Measurements from ENCODE around the gene RSPH1.

RSPH1 gene

GRCh38 chr21:42486072-42486471, 10.0 kb downstream of the RSPH1 start:
- TF ChIP-seq CTCF (IDR thresholded peaks at IDR 0.05; ENCODE audit: low read depth, low read length, poor library complexity, severe bottlenecking) (no peak), EZH2phosphoT487 (IDR thresholded peaks at IDR 0.05; ENCODE audit: borderline replicate concordance, low read length) (no peak)
- no peaks in the 10 kb centered on the region for H3K27me3 ChIP-seq (ENCODE audit: control insufficient read depth, low read length)

GRCh38 chr21:42484966-42485365, 11.1 kb downstream of the RSPH1 start:
- Histone ChIP-seq H3K36me3 (ENCODE audit: control insufficient read depth, low read length) (no peaks in the 10 kb centered on the region), H3K27me3 (ENCODE audit: control insufficient read depth, low read length) (no peaks in the 10 kb centered on the region), H3K4me2 (ENCODE audit: low read length) (no peak overlapping the region), H4K20me1 (ENCODE audit: control insufficient read depth, insufficient read depth, low read depth, low read length) (no peaks in the 10 kb centered on the region), H3K9me3 (ENCODE audit: control insufficient read depth, insufficient read depth, low read length) (no peaks in the 10 kb centered on the region), H3K4me3 (ENCODE audit: low read length) (no peak overlapping the region), H3F3A (ENCODE audit: control insufficient read depth, insufficient read depth) (no peaks in the 10 kb centered on the region), H3K79me2 (ENCODE audit: control insufficient read depth, low read length) (no peaks in the 10 kb centered on the region), H3K9me2 (replicated peaks; ENCODE audit: control insufficient read depth, low read length) (no peaks in the 10 kb centered on the region), H3K27ac (ENCODE audit: low read depth, low read length) (no peak overlapping the region), H3K4me1 (ENCODE audit: control insufficient read depth, low read length) (no peaks in the 10 kb centered on the region)
- TF ChIP-seq CTCF (IDR thresholded peaks at IDR 0.05; ENCODE audit: low read depth, low read length, poor library complexity, severe bottlenecking) (no peak), EZH2phosphoT487 (IDR thresholded peaks at IDR 0.05; ENCODE audit: borderline replicate concordance, low read length) (no peak)

More at GRCh38 chr21:42486072-42486471, 10.0 kb downstream of the RSPH1 start:
- Histone ChIP-seq H3K4me1 (ENCODE audit: control insufficient read depth, low read length) (peaks cover 6% of the 10 kb centered on the region), H3K4me2 (ENCODE audit: low read length) (no peak overlapping the region), H3K9me3 (ENCODE audit: control insufficient read depth, insufficient read depth, low read length) (no peaks in the 10 kb centered on the region), H4K20me1 (ENCODE audit: control insufficient read depth, insufficient read depth, low read depth, low read length) (no peaks in the 10 kb centered on the region), H3F3A (ENCODE audit: control insufficient read depth, insufficient read depth) (no peaks in the 10 kb centered on the region), H3K4me3 (ENCODE audit: low read length) (no peak overlapping the region), H3K9me2 (replicated peaks; ENCODE audit: control insufficient read depth, low read length) (no peaks in the 10 kb centered on the region), H3K79me2 (ENCODE audit: control insufficient read depth, low read length) (no peaks in the 10 kb centered on the region), H3K36me3 (ENCODE audit: control insufficient read depth, low read length) (no peaks in the 10 kb centered on the region), H3K27ac (ENCODE audit: low read depth, low read length) (no peak overlapping the region)

- H3K27ac ChIP-seq (ENCODE audit: low read depth, low read length): no peak overlapping the region
- H3K4me3 ChIP-seq (ENCODE audit: low read length): no peak overlapping the region
- no peaks in the 10 kb centered on the region for H3K9me2 ChIP-seq (replicated peaks; ENCODE audit: control insufficient read depth, low read length)
- no peaks in the 10 kb centered on the region for H3F3A ChIP-seq (ENCODE audit: control insufficient read depth, insufficient read depth)
- peaks cover 9% of the 10 kb centered on the region for H3K27me3 ChIP-seq (ENCODE audit: control insufficient read depth, low read length)
- H3K4me1 ChIP-seq (ENCODE audit: control insufficient read depth, low read length): no peaks in the 10 kb centered on the region
- no peaks in the 10 kb centered on the region for H4K20me1 ChIP-seq (ENCODE audit: control insufficient read depth, insufficient read depth, low read depth, low read length)
- no peak overlapping the region for H3K4me2 ChIP-seq (ENCODE audit: low read length)
- no peaks in the 10 kb centered on the region for H3K36me3 ChIP-seq (ENCODE audit: control insufficient read depth, low read length)
- no peaks in the 10 kb centered on the region for H3K79me2 ChIP-seq (ENCODE audit: control insufficient read depth, low read length)
- no peaks in the 10 kb centered on the region for H3K9me3 ChIP-seq (ENCODE audit: control insufficient read depth, insufficient read depth, low read length)
- TF ChIP-seq CTCF (IDR thresholded peaks at IDR 0.05; ENCODE audit: low read depth, low read length, poor library complexity, severe bottlenecking) (no peak), EZH2phosphoT487 (IDR thresholded peaks at IDR 0.05; ENCODE audit: borderline replicate concordance, low read length) (no peak)
Observed at GRCh38 chr21:42481169-42481568, 14.9 kb downstream of the RSPH1 start.

- no peaks in the 10 kb centered on the region for H3K9me2 ChIP-seq (replicated peaks; ENCODE audit: control insufficient read depth, low read length)
- no peaks in the 10 kb centered on the region for H3F3A ChIP-seq (ENCODE audit: control insufficient read depth, insufficient read depth)
- TF ChIP-seq CTCF (IDR thresholded peaks at IDR 0.05; ENCODE audit: low read depth, low read length, poor library complexity, severe bottlenecking): no peak
- TF ChIP-seq EZH2phosphoT487 (IDR thresholded peaks at IDR 0.05; ENCODE audit: borderline replicate concordance, low read length): no peak
- no peak overlapping the region for H3K4me3 ChIP-seq (ENCODE audit: low read length)
- H3K9me3 ChIP-seq (ENCODE audit: control insufficient read depth, insufficient read depth, low read length): no peaks in the 10 kb centered on the region
- H4K20me1 ChIP-seq (ENCODE audit: control insufficient read depth, insufficient read depth, low read depth, low read length): no peaks in the 10 kb centered on the region
- H3K4me2 ChIP-seq (ENCODE audit: low read length): no peak overlapping the region
- H3K4me1 ChIP-seq (ENCODE audit: control insufficient read depth, low read length): no peaks in the 10 kb centered on the region
- H3K79me2 ChIP-seq (ENCODE audit: control insufficient read depth, low read length): no peaks in the 10 kb centered on the region
- H3K36me3 ChIP-seq (ENCODE audit: control insufficient read depth, low read length): no peaks in the 10 kb centered on the region
- peaks cover 9% of the 10 kb centered on the region for H3K27me3 ChIP-seq (ENCODE audit: control insufficient read depth, low read length)
- no peak overlapping the region for H3K27ac ChIP-seq (ENCODE audit: low read depth, low read length)
Observed at GRCh38 chr21:42480736-42481135, 15.3 kb downstream of the RSPH1 start.
